NCI-H2196 (cell line): ENCODE measurements around the gene TMEM69.
"Not testable (repeated sequence)": the region's sequence is repeated elsewhere in the genome, so short reads cannot be mapped to it uniquely, and the experiment has no call there.

Source experiments
- DNase-seq: peaks from one replicate; lab custom pipeline; 2025; ENCODE audit not compliant: unreplicated experiment; lab: John Stamatoyannopoulos, UW

The TMEM69 gene

GRCh38 chr1:45677751-45678245 is 10.2 kb upstream of the TMEM69 start:
- DNase-seq, result no peak

- no peak for DNase-seq
These were observed 9.5 kb upstream of the TMEM69 start for GRCh38 chr1:45678489-45678888.

GRCh38 chr1:45679123-45679522 is 8.9 kb upstream of the TMEM69 start:
- no peak for DNase-seq

- DNase-seq, result no peak
These were observed 5.0 kb upstream of the TMEM69 start for GRCh38 chr1:45682942-45683341.

- DNase-seq, result no peak
These were observed 3.6 kb upstream of the TMEM69 start for GRCh38 chr1:45684402-45684801.

- DNase-seq, result no peak
These were observed 2.5 kb upstream of the TMEM69 start for GRCh38 chr1:45685308-45686014.

- DNase-seq, result peak; percentile 62
These were observed 2.0 kb upstream of the TMEM69 start for GRCh38 chr1:45686015-45686287.

GRCh38 chr1:45686288-45687013 is 1.5 kb upstream of the TMEM69 start, which contains the start of gene GPBP1L1:
Gene GPBP1L1 (minus strand): TSS chr1:45686533. CDS start chr1:45659087, 27,446 bp downstream.
- peak; percentile 94 for DNase-seq

GRCh38 chr1:45687014-45687753 is 797 bp upstream of the TMEM69 start:
- peak; percentile 99 for DNase-seq

- not testable (repeated sequence) for DNase-seq
These were observed 5.8 kb downstream of the TMEM69 start for GRCh38 chr1:45693811-45694210.

- DNase-seq, result no peak
These were observed 6.8 kb downstream of the TMEM69 start for GRCh38 chr1:45694823-45695222.

- DNase-seq, result no peak
These were observed 16.7 kb downstream of the TMEM69 start for GRCh38 chr1:45704637-45705036.

GRCh38 chr1:45713711-45714110 is 25.7 kb downstream of the TMEM69 start:
- DNase-seq, result no peak

- DNase-seq, result no peak
These were observed 28.7 kb downstream of the TMEM69 start for GRCh38 chr1:45716700-45717099.

GRCh38 chr1:45717386-45717785 is 29.4 kb downstream of the TMEM69 start:
- DNase-seq, result not testable (repeated sequence)

- DNase-seq, result no peak
These were observed 30.3 kb downstream of the TMEM69 start for GRCh38 chr1:45718289-45718688.

- DNase-seq, result no peak
These were observed 33.2 kb downstream of the TMEM69 start for GRCh38 chr1:45721207-45721606.

GRCh38 chr1:45722809-45723208 is 34.8 kb downstream of the TMEM69 start:
- DNase-seq, result no peak

- no peak for DNase-seq
These were observed 35.4 kb downstream of the TMEM69 start for GRCh38 chr1:45723248-45723930.

GRCh38 chr1:45726007-45726406 is 38.0 kb downstream of the TMEM69 start:
- DNase-seq, result not testable (repeated sequence)

- no peak for DNase-seq
These were observed 42.2 kb downstream of the TMEM69 start for GRCh38 chr1:45730075-45730779.
